BJ (cell line): ENCODE measurements around the gene FNDC1. TPM values are rescaled to one million over a fixed set of nuclear protein-coding genes. Genes with fewer than 3 reads are reported as not detected.

Experiments used
- CTCF ChIA-PET: fragments of 350-600 bp; formaldehyde crosslinking; extraction: SDS; loops from one replicate; lab custom pipeline; 2021; ENCODE audit warnings: antibody characterized with exemption, inconsistent platforms; lab: Yijun Ruan, JAX
- POLR2A ChIA-PET: fragments of 300-600 bp; sonication (Branson Sonifier 250); formaldehyde crosslinking; extraction: SDS; loops from one replicate; lab custom pipeline; 2021; ENCODE audit warnings: antibody characterized with exemption; lab: Charles Lee
- DNase-seq: peaks from one replicate; pipeline ENCODE4 v3.0.0-alpha.2; 2011; ENCODE audit warnings: low read depth
- H3K27me3 ChIP-seq: 2 replicates; pipeline ENCODE4 v1.6.0; 2011; ENCODE audit warnings: low read length; ENCODE audit not compliant: control insufficient read depth, insufficient read depth
- H3K36me3 ChIP-seq: 2 replicates; pipeline ENCODE4 v1.5.1; 2011; ENCODE audit warnings: low read length; ENCODE audit not compliant: control insufficient read depth, insufficient read depth
- H3K4me3 ChIP-seq: 2 replicates; pipeline ENCODE4 v1.5.1; 2011; ENCODE audit warnings: low read depth, mild to moderate bottlenecking, control low read depth, low read length
- polyA plus RNA-seq: library from polyadenylated mRNA; depleted of rRNA; stranded (reverse); fragments of >200 nt; gene quantifications from 2 replicates; pipeline ENCODE4 v1.2.3, GENCODE V29; 2011
- TF ChIP-seq, protein P1 (sequence below): IDR thresholded peaks from 2 replicates; pipeline ENCODE4 v1.5.1; 2011; ENCODE audit warnings: low read depth, mild to moderate bottlenecking, control low read depth, inconsistent platforms, low read length, moderate library complexity; ENCODE audit not compliant: insufficient read depth

FNDC1 gene
- polyA plus RNA-seq, 1 experiment, result 0.10 TPM

DNA sequence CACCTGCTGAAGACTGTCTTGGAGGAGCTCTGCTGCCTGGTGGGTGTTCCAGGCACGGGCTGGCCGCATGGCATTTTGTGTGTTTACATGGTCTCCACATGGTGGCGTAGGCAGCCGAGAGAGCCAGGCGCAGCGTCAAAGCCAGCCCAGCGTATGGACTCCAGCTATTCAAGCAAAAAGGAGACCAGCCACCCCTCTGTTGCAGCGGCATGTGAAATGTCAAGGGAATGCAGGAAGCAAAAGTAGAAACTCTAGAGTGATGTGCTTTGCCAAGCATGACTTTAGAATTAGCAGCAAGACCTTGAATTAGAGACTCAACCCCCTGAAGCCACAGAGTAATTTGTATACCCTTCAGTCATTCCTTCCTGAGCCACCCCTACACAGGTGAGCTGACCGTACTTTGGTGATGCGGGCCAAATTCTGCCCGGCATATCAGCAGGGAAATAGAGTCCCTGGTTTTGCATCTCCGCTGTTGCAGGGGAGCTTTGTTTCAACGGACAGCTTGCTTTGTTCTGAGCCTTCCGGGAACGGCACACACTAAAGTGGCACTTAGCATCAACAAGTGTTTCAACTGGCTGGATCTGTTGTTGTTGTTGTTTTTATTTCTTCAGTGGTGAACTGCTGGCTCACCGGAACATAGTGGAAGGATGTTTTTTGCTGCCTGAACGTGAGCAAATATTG is 48.5 kb downstream of the FNDC1 start:
- CTCF ChIA-PET, result interaction anchor here (1.0 to 2.3 kb wide), 14 partner anchors 10 to 438 kb away, joined by 3 to 14 read pairs (median 6); no protein-coding TSS in a partner anchor
- Histone ChIP-seq H3K27me3 (peaks cover 3% of the 10 kb centered on the region; the same call in 1 of the 2 replicates), H3K36me3 (no peaks in the 10 kb centered on the region), H3K4me3 (no peak overlapping the region)
- no peak for DNase-seq
- POLR2A ChIA-PET, result no interaction called here
- TF ChIP-seq, protein P1, sequence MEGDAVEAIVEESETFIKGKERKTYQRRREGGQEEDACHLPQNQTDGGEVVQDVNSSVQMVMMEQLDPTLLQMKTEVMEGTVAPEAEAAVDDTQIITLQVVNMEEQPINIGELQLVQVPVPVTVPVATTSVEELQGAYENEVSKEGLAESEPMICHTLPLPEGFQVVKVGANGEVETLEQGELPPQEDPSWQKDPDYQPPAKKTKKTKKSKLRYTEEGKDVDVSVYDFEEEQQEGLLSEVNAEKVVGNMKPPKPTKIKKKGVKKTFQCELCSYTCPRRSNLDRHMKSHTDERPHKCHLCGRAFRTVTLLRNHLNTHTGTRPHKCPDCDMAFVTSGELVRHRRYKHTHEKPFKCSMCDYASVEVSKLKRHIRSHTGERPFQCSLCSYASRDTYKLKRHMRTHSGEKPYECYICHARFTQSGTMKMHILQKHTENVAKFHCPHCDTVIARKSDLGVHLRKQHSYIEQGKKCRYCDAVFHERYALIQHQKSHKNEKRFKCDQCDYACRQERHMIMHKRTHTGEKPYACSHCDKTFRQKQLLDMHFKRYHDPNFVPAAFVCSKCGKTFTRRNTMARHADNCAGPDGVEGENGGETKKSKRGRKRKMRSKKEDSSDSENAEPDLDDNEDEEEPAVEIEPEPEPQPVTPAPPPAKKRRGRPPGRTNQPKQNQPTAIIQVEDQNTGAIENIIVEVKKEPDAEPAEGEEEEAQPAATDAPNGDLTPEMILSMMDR, result peak; percentile 59

DNA sequence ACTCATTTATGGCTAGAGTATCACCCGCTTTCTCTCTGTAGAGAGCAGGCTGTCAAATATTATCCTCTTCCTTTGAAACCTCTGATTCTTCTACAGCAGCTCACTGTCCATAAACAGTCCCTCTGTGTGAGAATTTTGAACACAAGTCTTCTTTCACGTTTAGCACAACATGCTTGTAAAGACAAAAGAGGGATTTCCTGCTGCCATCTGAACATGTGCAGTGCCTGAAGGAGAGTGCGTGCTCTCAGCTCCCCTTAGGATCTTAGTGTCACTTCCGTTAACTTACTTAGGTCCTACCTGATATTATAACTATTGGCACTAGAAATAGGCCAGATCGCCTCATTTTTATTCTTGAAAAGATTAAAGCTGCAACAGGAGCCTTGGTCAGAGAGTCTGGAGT is 50.9 kb downstream of the FNDC1 start:
- CTCF ChIA-PET, result interaction anchor here (2.0 kb wide), 1 partner anchor 33 kb away, joined by 5 read pairs; no protein-coding TSS in a partner anchor
- Histone ChIP-seq H3K36me3 (no peaks in the 10 kb centered on the region), H3K27me3 (peaks cover 3% of the 10 kb centered on the region; the same call in 1 of the 2 replicates), H3K4me3 (no peak overlapping the region)
- POLR2A ChIA-PET, result no interaction called here
- no peak for DNase-seq
- TF ChIP-seq, protein P1, result no peak

DNA sequence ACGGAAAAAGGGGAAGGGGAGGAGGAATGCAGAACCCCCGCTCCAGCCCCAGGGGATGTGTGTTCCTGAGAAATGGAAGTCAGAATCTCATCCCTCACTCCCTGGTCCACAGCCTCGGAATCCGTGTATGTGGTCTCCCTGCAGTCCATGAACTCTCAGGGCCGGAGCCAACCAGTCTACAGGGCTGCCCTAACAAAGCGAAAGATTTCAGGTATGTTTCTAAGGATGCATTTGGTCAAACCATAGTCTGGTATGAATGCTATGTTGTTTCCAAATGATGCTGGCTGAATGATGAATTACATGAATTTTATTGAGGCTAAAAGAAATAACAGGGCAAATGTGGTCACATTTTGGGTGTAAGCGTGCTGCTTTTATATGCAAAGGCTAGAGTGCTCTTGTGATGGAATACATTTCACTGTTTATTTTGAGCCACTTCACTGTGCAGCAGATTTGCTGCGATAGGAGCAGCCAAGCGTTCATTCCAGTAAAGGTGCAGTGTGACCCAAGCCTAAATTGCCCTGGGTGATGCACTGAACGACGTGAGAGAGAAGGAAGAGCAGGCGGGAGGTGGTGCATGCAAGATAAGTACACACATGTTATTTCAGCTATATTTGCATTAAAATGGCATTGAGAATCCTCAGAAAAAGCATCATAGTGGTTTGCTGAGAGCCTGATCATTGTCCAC is 52.4 kb downstream of the FNDC1 start:
- TF ChIP-seq, protein P1, result no peak
- H3K4me3 ChIP-seq, result no peak overlapping the region
- H3K27me3 ChIP-seq, result peaks cover 3% of the 10 kb centered on the region; the same call in 1 of the 2 replicates
- ChIA-PET POLR2A (no interaction called here), CTCF (no interaction called here)
- no peaks in the 10 kb centered on the region for H3K36me3 ChIP-seq
- DNase-seq, result no peak

DNA sequence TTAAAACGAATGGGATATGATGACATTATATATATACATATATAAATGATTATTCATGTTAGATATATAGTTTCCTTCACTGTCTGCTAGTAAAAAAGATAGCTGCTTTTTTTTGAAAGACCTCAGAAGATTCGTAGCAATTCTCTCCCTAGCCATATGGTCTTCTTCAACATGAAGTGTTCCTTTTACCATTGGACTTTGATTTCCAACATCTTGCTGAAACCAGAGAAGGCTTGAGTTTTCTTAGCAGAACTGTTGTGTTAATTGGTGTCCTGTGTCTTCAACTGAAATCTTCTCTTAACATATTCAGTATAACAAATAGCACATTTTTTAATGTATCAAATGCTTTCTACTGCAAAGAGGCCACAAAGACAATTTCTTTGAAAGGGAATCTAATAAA is 55.3 kb downstream of the FNDC1 start:
- TF ChIP-seq, protein P1, result no peak
- H3K4me3 ChIP-seq, result no peak overlapping the region
- no peak for DNase-seq
- ChIA-PET POLR2A (no interaction called here), CTCF (interaction anchor here (1.4 kb wide), 1 partner anchor 28 kb away, joined by 3 read pairs; no protein-coding TSS in a partner anchor)
- H3K27me3 ChIP-seq, result peaks cover 3% of the 10 kb centered on the region; the same call in 1 of the 2 replicates
- no peaks in the 10 kb centered on the region for H3K36me3 ChIP-seq

DNA sequence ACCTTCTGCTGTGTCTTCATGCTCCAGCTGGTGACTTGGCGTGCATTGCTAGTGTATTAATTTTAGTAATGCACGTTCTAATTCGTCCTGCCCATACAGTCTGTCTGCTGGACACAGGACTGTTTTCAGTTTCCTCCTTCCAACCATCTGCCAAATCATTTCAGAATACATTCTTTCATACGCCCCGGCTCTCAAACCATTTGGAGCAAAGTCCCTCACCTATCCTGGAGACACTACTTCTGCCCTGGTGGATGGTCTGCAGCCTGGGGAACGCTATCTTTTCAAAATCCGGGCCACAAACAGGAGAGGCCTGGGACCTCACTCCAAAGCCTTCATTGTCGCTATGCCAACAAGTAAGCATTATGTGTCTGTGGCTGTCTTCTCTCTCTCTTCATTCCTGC is 60.5 kb downstream of the FNDC1 start:
- TF ChIP-seq, protein P1, result no peak
- CTCF ChIA-PET, result interaction anchor here (0.6 to 1.8 kb wide), 4 partner anchors 12 to 55 kb away, joined by 3 to 5 read pairs (median 4); no protein-coding TSS in a partner anchor
- no peaks in the 10 kb centered on the region for H3K36me3 ChIP-seq
- no peaks in the 10 kb centered on the region; the same call in 1 of the 2 replicates for H3K27me3 ChIP-seq
- no peak for DNase-seq
- H3K4me3 ChIP-seq, result no peak overlapping the region
- POLR2A ChIA-PET, result no interaction called here
